Measurements from ENCODE around the gene DOK6.
"Not testable (repeated sequence)": the region's sequence is repeated elsewhere in the genome, so short reads cannot be mapped to it uniquely, and the experiment has no call there.

DOK6 gene

DNA sequence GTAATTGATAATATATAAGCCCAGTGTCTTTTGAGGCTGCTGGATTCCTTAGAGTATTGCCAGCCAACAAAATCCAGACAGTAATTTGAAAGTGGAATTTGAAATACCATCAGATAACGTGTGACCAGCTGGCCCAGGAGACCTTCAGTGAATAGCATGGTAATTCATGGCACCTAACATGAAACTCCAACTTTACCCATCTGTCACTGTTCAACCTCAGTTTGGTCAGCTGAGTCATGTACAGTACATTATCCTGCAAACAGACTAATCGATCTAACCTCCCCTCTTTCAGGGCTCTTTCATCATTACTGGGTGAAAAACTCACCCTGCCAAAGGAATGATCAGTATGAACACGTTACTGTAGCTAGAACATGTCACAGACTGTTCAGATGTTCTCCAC, 230.6 kb downstream of the DOK6 start:
- DNase-seq = no peak

DNA sequence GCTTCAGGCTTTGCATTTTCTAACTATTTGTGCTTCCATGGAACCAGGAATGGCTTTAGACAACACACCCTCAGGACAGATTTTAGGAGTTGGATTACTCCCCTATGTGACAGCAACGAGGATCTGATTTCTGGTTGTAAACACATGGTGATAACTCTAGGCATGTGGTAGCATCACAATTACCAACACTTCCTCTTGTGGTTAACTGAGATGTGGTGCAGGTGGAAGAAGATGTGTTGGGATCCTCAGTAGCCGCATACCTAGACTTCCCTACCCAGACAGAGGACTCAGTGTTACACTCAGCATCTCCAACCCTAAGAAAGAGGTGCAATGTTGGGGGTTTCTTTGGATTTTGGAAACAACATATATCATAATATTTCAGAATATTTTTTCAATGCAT, 234.8 kb downstream of the DOK6 start:
- DNase-seq = no peak

DNA sequence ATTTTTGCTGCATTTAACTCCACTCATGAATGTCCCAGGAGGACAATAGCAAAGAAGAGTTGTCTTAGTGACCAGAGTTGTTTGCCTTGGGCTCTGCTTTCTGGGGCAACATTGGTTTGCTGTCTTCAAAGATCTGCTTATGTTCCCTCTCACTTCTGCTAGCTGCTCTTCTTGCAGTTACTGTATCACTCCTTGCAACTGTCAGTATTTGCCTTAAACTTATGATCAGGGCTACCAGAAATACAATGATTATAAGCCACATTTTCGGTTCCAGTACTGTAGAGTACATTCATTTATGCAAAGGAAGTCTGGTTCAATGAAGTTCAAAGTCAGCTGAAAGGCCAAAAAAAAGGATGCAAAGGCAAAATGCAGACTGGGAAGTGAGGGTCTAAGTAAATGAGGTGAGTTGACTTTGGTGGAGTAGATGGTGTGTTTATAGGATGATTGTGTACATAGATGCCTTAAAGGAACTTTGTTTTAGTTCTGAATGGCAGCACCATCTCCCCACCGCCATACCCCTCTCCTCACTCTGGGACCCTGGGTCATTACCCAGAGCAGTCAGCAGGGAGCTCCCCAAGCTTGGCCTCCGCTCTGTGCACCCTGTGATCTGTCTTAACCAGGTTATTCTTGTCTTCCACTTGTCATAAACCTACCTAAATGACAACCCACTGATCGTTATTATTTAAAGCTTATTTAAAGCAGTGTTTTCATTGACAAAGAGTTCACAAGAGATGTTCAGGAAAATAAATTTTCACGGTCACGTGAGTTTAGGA, 236.0 kb downstream of the DOK6 start:
- DNase-seq = no peak

DNA sequence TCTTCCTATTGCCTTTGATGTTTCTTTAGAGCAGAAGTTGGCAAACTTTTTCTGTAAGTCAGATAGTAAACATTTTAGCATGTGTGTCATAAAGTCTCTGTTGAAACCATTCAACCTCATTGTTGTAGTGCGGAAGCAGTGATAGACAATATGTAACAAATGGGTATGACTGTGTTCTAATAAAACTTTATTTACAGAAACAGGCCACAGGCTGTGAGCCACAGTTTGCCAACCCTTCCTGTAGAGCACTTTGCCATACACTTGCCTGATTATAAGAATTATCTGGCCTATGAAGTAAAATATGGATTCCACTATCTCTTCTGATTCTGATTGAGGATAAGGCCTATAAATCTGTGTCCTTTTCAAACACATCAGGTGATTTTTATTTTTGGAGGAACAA, 237.4 kb downstream of the DOK6 start:
- no peak for DNase-seq

DNA sequence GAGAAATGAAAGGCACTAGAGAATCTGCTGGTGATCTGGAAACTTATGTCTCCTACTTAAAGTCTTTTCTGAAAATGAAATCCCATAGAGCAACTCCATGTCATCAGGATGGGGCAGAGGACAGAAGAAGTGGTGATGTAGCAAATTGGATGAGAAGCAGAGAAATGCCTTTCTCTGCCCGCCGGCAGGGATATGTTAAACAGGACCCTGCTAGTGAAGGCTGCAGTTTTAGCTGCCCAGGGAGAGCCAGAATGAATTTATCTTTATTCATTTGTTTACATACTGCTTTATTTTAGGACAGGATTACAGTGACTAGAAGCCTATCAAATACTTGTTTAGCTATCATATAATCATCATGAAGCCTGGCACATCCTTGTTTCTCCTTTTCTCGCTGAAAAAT, 247.0 kb downstream of the DOK6 start:
- no peak for DNase-seq

DNA sequence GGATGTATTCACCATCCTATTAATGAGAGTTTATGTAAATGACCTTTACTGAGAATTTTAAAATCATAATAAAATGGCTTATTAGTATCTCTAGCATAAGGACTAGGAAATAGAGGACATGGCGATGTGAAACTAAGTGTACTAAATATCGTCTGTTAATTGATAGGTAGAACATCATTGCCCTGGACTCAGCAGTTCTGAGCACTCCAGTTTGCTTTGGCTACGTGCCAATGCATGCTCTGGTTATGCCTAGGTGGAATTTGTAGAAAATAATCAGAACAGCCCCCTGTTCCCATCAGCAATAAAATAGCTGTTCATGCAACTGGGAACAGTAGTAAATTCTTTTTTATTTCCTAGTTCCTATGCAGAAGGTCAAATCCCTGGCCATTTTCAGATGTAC, 247.8 kb downstream of the DOK6 start:
- DNase-seq = peak; percentile 84

DNA sequence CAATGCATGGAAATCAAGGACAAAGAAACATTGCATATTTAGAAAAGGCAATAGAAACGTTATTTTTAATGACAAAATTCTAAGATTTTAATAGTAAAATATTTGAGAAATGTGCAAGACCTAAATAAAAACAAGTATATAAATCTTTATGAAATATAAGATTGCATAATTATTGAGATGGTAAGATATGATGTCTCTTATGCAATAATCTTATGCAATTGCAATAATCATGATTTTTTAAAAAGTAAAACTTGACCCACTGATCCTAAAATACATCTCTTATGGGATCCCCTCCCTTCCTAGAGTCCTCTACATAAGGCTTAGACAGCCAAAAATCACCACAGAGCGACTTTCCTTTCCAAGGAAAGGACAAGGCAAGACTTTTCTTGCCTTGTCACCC, 249.0 kb downstream of the DOK6 start:
- DNase-seq = no peak

DNA sequence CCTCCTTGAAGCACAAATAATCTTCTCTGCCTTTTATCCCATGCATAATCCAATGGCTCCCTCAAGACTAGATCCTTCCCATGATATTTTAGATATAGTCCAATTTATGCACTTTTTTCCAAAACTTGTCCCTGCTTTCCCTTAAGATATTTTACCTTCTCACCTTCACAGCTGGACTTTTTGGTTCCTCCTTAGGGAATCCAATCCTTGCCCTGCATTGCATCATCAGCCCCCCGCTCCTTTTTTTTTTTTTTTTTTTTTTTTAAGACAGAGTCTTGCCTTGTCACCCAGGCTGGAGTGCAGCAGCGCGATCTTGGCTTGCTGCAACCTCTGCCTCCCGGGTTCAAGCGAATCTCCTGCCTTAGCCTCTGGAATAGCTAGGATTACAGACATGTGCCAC, 250.6 kb downstream of the DOK6 start:
- no peak for DNase-seq

DNA sequence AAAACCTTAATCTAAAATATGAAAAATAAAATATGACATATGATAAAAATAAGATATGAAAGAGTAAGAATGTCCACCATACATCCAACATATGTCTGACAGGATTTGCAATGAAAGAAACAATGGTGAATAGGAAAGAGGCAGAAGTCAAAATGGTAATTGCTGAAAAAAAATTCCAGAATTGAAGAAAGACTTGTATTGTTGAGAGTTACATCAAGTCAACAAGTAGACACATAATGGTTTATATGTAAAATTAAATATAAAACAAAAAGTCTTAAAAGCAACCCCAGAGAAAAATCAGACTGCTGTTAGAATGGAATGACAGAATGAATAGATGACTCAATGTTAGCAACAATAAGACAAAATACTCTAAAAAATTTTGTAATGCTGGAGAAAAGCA, 255.1 kb downstream of the DOK6 start:
- DNase-seq = no peak

DNA sequence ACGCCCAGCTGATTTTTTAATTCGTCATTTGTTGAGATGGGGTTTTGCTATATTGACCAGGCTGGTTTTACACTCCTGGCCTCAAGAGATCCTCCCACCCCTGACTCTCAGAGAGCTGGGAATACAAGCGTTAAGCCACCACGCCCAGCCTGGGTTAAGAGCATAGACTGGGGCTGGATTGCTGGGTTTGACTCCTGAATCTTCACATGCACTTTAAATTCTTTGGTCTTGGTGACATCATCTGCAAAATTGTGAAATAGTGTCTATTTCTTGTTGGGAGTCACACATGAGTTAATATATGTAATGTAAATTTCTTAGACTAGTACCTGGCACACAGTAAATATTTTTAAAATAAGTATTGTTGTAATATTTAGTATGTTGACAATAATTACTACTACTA, 257.4 kb downstream of the DOK6 start:
- DNase-seq = no peak

DNA sequence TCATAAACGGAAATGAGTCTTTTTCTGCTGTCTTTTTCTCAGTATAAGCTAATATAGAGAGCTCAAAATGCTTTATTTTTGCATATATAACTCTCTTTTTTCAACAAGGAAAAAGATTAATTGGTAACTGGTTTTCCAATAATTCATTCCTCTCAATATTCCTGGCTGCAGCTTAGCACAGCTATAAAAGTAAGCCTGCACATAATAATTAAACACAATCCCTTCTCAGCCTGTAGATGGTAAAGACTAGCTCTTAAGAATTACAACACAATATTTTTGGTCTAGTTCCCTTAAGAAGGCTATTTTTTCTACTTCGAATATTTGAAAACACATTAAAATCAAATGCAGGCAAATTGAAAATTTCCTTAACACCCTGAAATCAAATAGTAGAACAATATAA, 258.0 kb downstream of the DOK6 start:
- peak; percentile 21 for DNase-seq

DNA sequence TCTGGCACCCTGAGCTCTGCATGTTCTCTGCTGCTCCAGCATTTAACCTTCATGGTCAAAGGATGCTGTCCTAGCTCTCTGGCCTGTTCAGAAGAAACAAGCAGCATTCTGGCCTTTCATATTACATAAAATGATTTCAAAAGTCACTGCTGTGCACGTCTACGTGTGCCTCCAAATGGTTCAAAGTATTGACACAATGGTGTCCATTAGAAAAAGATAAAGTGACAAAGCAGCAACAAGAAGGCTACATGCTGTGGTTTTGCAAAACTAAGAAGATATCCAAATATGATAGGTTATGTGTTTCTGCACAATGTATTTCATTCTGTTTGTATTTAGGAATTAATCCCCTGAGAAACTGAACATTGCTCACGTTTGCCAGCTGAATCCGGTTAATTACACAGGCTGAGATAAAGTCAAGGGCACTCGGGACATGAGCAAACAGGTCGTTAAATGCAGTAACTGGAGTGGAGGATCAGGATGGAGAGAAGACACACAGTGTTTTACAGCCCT, 258.5 kb downstream of the DOK6 start:
- peak; percentile 96 for DNase-seq

DNA sequence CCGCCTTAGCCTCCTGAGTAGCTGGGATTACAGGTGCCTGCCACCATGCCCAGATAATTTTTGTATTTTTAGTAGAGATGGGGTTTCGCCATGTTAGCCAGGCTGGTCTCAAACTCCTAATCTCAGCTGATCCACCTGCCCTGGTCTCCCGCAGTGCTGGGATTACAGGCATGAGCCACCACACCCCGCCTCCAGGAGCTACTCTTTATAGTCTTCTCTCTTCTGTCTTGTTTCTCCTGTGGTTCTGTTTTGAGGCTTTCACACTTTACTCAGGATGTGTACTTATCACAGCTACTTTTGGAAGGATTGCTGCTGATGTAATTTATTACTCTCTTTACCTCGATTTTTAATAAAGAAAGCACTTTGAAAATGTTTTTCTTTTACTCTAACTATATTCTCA, 261.4 kb downstream of the DOK6 start:
- DNase-seq = not testable (repeated sequence)

DNA sequence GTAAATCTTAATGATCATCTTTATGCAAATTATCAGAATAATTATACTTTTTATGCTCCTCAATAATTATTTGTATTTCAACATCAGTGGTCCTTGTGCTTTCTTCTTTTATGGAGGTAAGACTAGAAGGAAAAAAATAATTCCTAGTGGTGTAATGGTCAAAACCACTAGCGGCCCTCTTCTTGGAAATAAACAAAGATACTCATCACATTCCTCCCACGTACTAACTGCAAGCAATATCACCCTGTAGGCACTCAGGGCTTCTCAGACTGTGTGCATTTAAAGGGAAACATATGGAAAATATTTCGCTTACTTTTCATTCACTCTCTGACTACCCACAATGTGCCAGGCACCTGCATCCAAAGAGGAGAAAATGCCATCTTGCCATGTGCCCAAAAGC, 263.7 kb downstream of the DOK6 start:
- DNase-seq = no peak

DNA sequence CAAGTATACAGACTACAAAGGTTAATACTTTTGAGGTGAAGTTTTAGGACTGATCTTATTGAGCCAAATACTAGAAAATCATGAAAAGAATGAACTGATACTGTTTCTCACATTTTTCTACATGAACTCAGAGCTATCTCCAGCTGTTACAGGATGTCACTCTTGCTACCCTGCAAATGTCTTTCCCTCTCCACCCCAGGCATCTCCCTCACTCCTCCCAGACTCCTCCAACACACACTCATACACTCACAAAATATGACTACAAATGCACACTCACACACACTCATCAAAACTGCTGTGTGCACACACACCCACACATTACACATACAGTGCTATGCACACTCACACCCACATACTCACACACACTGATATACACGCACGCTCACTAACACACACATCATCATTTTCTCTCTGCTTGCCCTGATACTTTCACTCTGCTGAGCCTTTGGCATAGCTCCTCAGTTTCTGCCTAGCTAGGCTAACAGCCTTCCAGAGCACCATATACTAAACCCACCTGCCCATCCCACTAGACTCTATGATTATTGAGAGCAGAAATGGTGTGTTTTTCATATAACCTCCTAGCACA, 273.7 kb downstream of the DOK6 start:
- DNase-seq = no peak

DNA sequence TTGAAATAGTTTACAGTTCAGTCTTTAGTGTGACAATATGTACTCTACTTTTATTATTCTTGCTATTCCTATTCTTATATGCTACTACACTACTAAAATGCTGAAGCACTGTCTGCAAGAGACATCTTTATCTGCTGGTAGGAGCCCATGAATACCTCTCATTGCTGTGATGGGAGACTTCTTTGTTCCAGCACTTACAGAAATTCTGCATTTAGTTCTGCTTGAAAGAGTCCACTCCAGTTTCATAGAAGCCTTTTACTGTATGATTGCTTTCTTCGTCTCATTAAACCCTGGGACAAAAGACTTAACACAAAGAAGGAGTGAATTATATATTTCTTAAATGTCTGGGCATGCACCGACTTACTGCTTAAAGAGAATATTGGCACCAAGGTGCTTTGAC, 274.3 kb downstream of the DOK6 start:
- DNase-seq = peak; percentile 42

DNA sequence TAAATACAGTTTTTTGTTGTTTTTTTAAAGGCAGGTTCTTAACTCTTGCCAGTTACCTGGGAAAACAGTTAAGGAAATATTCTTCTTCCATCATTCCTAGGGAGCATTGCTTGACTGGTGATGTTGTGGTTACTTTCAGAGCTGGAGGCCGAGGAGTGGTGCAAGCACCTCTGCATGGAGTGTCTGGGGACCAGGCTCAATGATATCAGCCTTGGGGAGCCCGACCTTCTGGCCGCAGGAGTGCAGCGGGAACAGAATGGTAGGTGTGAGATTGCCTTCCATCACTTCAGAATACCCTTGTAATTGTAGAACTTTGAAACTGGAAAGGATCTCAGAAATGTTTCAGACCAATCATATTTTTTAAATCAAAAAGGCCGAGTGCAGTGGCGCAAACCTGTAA, 276.9 kb downstream of the DOK6 start:
- DNase-seq = no peak

DNA sequence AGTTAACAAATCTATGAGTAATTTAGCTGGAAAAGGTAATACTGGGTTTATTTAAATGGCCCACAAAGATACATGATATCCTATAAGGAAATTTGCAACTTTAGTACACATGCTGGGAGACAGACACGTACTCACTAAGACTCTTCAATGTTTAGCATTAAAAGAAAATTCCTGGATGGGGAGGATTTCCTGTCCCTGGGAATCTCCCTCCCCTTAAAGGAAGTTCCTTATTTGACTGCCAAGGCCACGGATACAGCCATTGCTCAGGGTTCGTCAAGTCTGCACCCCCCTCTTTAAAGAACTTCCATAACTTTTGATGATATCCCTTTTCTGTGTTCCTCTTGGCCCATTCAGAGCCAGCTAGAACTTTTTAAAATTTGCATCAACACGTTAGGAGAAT, 279.4 kb downstream of the DOK6 start:
- no peak for DNase-seq

DNA sequence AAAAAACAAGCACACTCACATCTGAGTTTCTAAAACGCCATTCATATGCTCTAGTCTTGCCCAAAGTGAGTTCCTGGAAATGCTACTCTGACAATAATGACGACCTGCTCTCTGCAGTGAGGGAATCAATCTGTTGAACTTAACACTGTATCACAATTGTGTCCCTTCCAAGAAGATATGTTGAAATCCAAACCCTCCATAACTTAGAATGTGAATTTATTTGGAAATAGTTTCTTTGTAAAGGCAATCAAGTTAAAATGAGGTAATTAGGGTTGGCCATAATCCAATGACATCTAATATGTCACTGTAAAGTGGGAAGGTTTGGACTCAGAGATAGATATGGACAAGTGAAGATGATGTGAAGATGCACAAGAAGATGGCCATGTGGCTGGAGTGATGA, 282.5 kb downstream of the DOK6 start:
- no peak for DNase-seq

DNA sequence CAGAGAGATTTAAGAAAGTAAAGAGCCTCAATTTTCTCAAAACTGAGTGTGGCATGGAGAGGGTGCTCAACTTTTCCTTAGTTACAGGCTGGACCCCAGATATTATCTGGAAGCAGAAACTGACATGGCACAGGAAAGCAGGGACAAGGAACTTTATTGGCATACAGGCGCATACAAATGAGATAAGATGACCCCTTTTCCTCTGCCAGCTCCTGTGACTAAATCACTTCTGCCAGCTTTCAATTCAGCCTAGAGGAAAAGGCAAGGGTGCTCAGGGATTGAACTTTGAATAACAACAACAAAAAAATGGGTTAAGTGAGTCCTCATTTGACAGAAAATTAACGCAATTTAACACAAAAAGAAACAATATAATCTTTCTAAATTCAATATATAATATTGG, 284.1 kb downstream of the DOK6 start:
- no peak for DNase-seq

DNA sequence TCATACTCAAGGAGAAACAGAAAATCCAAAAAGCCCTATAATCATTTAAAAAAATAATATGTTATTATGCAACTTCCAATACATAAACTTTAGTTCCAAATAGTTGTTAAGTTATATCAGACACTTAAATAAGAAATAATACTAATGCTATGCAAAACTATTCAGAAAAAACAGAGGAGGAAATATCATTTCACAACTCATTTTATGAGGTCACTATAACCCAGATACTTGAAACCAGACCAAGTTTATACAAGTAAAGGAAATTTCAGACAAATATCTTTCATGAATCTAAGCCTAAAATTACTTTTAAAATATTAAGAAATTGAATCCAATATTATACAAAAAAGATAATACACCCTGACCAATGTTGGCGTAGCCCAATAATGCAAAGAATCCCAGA, 286.2 kb downstream of the DOK6 start:
- DNase-seq = no peak

DNA sequence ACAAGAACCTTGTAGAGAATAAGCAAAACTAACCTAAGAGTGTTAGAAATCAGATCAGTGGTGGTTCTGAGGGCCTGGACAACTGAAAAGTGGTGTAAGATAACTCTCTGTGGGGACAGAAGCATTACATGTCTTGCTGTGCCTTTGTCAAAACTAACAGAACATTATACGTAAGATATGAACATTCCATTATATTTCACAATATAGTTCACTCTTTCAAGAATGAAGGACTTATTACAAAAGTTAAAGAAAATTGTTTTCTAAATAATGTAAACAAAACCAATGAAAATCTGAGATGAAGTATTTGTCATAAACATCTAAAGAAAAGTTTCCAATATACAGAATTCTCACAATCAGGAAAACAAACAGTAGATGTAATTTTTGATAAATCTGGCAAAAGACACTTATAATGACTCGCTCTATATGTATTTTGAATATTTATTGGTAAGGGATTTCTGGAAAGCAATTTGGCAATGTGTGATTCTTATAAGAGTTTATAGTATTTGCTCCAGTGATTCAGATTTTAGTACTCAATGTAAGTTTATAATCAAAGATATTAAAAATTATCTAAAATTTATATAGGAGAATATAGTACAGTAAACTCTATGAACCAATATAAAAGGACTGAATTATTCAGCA, 288.6 kb downstream of the DOK6 start:
- DNase-seq = no peak

DNA sequence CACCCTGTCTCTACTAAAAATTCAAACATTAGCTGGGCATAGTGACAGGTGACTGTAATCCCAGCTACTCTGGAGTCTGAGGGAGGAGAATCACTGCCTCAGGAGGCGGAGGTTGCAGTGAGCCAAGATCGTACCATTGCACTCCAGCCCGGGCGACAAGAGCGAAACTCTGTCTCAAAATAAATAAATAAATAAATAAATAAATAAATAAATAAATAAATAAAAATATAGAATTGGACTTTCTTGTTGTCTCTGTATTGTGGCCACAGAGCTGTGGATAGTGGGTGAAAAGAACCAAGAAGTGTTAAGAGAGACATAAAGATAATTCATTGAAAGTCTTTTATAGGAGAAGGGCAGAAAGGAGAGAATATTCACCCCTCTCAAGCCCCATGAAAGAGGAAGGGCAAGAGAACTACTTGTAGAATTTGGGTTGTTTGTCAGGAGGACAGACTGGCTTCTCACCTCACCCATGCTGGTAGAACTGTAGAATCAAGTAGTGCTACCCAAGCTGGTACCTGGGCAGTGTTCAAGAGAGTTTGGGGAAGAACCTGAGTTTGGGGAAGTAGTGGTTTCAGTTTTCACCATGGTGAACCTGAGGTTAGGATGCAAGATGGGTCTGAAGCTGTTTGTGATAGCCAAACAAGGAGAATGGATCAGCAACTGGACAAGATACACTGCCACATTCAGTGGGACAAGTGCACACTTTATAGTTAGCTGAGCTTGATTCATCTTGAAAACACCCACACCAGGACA, 290.5 kb downstream of the DOK6 start:
- no peak for DNase-seq

DNA sequence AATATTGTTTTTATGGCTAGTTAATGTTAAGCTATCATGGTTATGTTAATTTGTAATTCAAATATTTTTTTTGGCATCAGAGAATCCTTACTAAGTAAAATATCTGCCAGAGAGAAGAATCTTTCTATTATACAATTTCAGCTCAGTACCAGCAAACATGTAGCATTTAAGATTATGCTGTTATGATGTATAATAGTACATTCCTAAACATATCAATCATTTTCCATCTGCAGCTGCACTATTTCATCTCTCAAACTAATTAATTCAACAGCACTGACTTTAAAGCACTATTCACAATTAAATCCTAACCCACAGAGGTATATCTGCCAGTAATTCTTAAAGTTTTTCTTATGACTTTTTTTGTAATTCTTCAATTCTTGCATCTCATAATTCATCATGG, 296.4 kb downstream of the DOK6 start:
- no peak for DNase-seq
